Measurements from ENCODE around the gene THAP10.

- TF ChIP-seq CTCF (IDR thresholded peaks at IDR 0.05; ENCODE audit: insufficient read depth, low read depth, low read length) (no peak), EZH2 (IDR thresholded peaks at IDR 0.05; ENCODE audit: insufficient read depth, low read length) (no peak)
These were observed 22.9 kb downstream of the THAP10 start for GRCh38 chr15:70869346-70869745.
